GM23338 (cell line): ENCODE measurements around the gene ZP3. TPM values are rescaled to one million over a fixed set of nuclear protein-coding genes. Genes with fewer than 3 reads are reported as not detected.
A peak's percentile ranks its signal among the peaks of the same experiment; 100 is the strongest.
"Not testable (repeated sequence)": the region's sequence is repeated elsewhere in the genome, so short reads cannot be mapped to it uniquely, and the experiment has no call there.

Source experiments
- ATAC-seq: fragments of 200-7000 bp; cut with Tn5 transposase; 3 replicates; pipeline ENCODE4 v1.9.1; 2020
- DNase-seq: peaks from one replicate; pipeline ENCODE4 v3.0.0-alpha.2; 2015; ENCODE audit warnings: low spot score
- H2AFZ ChIP-seq: fragments of 200-600 bp; sonication (generic); 2 replicates; pipeline ENCODE4 v1.8.0; 2016; ENCODE audit warnings: antibody characterized with exemption, mild to moderate bottlenecking, moderate library complexity
- H3F3A ChIP-seq: fragments of 200-600 bp; sonication (generic); replicated peaks from 2 replicates; pipeline ENCODE4 v1.8.0; 2017; ENCODE audit warnings: antibody characterized with exemption, mixed run types, low read depth
- H3K27ac ChIP-seq: fragments of 200-600 bp; sonication (generic); 2 replicates; pipeline ENCODE4 v1.6.1; 2016; ENCODE audit warnings: low read depth
- H3K27me3 ChIP-seq: fragments of 200-600 bp; sonication (generic); 2 replicates; pipeline ENCODE4 v1.8.0; 2016; ENCODE audit warnings: mild to moderate bottlenecking, mixed run types, moderate library complexity; ENCODE audit not compliant: insufficient read depth
- H3K36me3 ChIP-seq: fragments of 200-600 bp; sonication (generic); 2 replicates; pipeline ENCODE4 v1.8.0; 2016; ENCODE audit warnings: mild to moderate bottlenecking; ENCODE audit not compliant: insufficient read depth
- H3K4me1 ChIP-seq: fragments of 200-600 bp; sonication (generic); 2 replicates; pipeline ENCODE4 v1.8.0; 2016; ENCODE audit warnings: mild to moderate bottlenecking, moderate library complexity; ENCODE audit not compliant: insufficient read depth
- H3K4me2 ChIP-seq: fragments of 200-600 bp; sonication (generic); 2 replicates; pipeline ENCODE4 v1.7.1; 2017; ENCODE audit warnings: mixed run types
- H3K4me3 ChIP-seq: fragments of 200-600 bp; sonication (generic); 2 replicates; pipeline ENCODE4 v1.6.1; 2016; ENCODE audit warnings: mixed run types
- H3K79me2 ChIP-seq: fragments of 200-600 bp; sonication (generic); replicated peaks from 2 replicates; pipeline ENCODE4 v1.8.0; 2017; ENCODE audit warnings: mild to moderate bottlenecking; ENCODE audit not compliant: insufficient read depth
- H3K9me2 ChIP-seq: fragments of 200-600 bp; sonication (generic); 2 replicates; pipeline ENCODE4 v1.8.0; 2017; ENCODE audit not compliant: insufficient read depth
- H4K20me1 ChIP-seq: fragments of 200-600 bp; sonication (generic); replicated peaks from 2 replicates; pipeline ENCODE4 v1.8.0; 2017; ENCODE audit warnings: mild to moderate bottlenecking; ENCODE audit not compliant: insufficient read depth
- H3K27ac Mint-ChIP-seq: 2 replicates; pipeline ENCODE4 v1.8.0; 2020; ENCODE audit warnings: inconsistent platforms, mild to moderate bottlenecking, moderate library complexity, mixed read lengths
- H3K27me3 Mint-ChIP-seq: 3 replicates; pipeline ENCODE4 v1.8.0; 2022; ENCODE audit warnings: low read depth, mild to moderate bottlenecking, moderate library complexity, mixed read lengths, inconsistent platforms; ENCODE audit not compliant: insufficient read depth, poor library complexity
- H3K36me3 Mint-ChIP-seq: 3 replicates; pipeline ENCODE4 v1.8.0; 2021; ENCODE audit warnings: low read depth, mild to moderate bottlenecking, inconsistent platforms, moderate library complexity, mixed read lengths
- H3K4me1 Mint-ChIP-seq: 3 replicates; pipeline ENCODE4 v1.8.0; 2020; ENCODE audit warnings: mild to moderate bottlenecking, inconsistent platforms, mixed read lengths
- H3K4me3 Mint-ChIP-seq: 3 replicates; pipeline ENCODE4 v1.8.0; 2021; ENCODE audit warnings: moderate library complexity, mild to moderate bottlenecking, inconsistent platforms, mixed read lengths
- H3K9me3 Mint-ChIP-seq: 3 replicates; pipeline ENCODE4 v1.8.0; 2020; ENCODE audit warnings: moderate library complexity, mild to moderate bottlenecking, inconsistent platforms, mixed read lengths
- CREB1 ChIP-seq: fragments of 250-450 bp; sonication (Bioruptor Pico); IDR thresholded peaks from 2 replicates; pipeline ENCODE4 v1.5.0; 2020; ENCODE audit warnings: low read depth, mild to moderate bottlenecking, moderate library complexity
- REST ChIP-seq: IDR thresholded peaks from one replicate; pipeline ENCODE4 v1.6.1; 2018; ENCODE audit warnings: antibody characterized with exemption; ENCODE audit not compliant: unreplicated experiment
- polyA plus RNA-seq: library from polyadenylated mRNA; unstranded; fragments of >200 nt; fragmentation: Nextera tagmentation; extraction: Ambion mirVana; gene quantifications from 2 replicates; pipeline ENCODE4 v1.2.1, GENCODE V29; 2016
- total RNA-seq: library from RNA; depleted of rRNA; stranded (reverse); fragments of >200 nt; shearing (Covaris generic); gene quantifications from 2 replicates; pipeline ENCODE4 v1.2.3, GENCODE V29; 2014

Gene ZP3
- total and polyA plus RNA-seq, 2 experiments from 2014 or later, result 5.1 to 9.6 TPM

GRCh38 chr7:76417654-76418310 is 7.0 kb upstream of the ZP3 start:
- not testable (repeated sequence) for H4K20me1 ChIP-seq, H3K27me3 Mint-ChIP-seq, H2AFZ ChIP-seq, H3K9me3 Mint-ChIP-seq, H3K27ac Mint-ChIP-seq, H3K27ac ChIP-seq, H3K36me3 ChIP-seq, H3K4me3 Mint-ChIP-seq, ATAC-seq, H3K9me2 ChIP-seq, DNase-seq, H3K4me1 ChIP-seq, H3K79me2 ChIP-seq, H3K27me3 ChIP-seq, H3K4me1 Mint-ChIP-seq, H3F3A ChIP-seq, H3K4me3 ChIP-seq, H3K4me2 ChIP-seq, H3K36me3 Mint-ChIP-seq

GRCh38 chr7:76421097-76421496 is 3.7 kb upstream of the ZP3 start:
- peaks cover 13% of the 10 kb centered on the region for H3K4me1 Mint-ChIP-seq
- not testable (repeated sequence) for H3K9me2 ChIP-seq, H4K20me1 ChIP-seq, H3K9me3 Mint-ChIP-seq, H3K27ac ChIP-seq, H3K79me2 ChIP-seq, H3K36me3 ChIP-seq, H3K27me3 Mint-ChIP-seq, H3K4me3 Mint-ChIP-seq, H2AFZ ChIP-seq, ATAC-seq, H3K4me3 ChIP-seq, H3F3A ChIP-seq, H3K27ac Mint-ChIP-seq, H3K4me1 ChIP-seq, DNase-seq, H3K4me2 ChIP-seq, H3K36me3 Mint-ChIP-seq, H3K27me3 ChIP-seq

GRCh38 chr7:76423666-76424412 is 911 bp upstream of the ZP3 start:
- DNase-seq (peak; percentile 47), ATAC-seq (peak; percentile 70)
- Histone ChIP-seq H3K79me2 (no peaks in the 10 kb centered on the region), H3F3A (0 out of 2 replicates have a peak, but pooled peaks cover 4% of the 10 kb centered on the region), H3K4me3 (no peak overlapping the region), H2AFZ (peak overlapping the region; percentile 56; the same call in 1 of the 2 replicates), H3K36me3 (no peaks in the 10 kb centered on the region), H3K27me3 (no peaks in the 10 kb centered on the region), H3K4me1 (peaks cover 13% of the 10 kb centered on the region), H3K9me2 (no peaks in the 10 kb centered on the region), H4K20me1 (no peaks in the 10 kb centered on the region), H3K27ac (peak overlapping the region; percentile 81), H3K4me2 (peak overlapping the region; percentile 2; the same call in 1 of the 2 replicates)
- Mint-ChIP-seq H3K27me3 (peaks cover 10% of the 10 kb centered on the region), H3K4me1 (peaks cover 21% of the 10 kb centered on the region), H3K36me3 (no peaks in the 10 kb centered on the region), H3K4me3 (no peak overlapping the region; the same call in 2 of the 3 replicates), H3K9me3 (peaks cover under 1% of the 10 kb centered on the region; the same call in 2 of the 3 replicates), H3K27ac (peak overlapping the region; percentile 67)
- TF ChIP-seq CREB1 (CRISPR knock-in tag) (no peak), REST (peak; percentile 53)
